Nephron (organoid): ENCODE results near the gene RPS3.
A peak's percentile ranks its signal among the peaks of the same experiment; 100 is the strongest.

Experiments used
- H3K27ac Mint-ChIP-seq, 3 experiments: 2 replicates each; pipeline ENCODE4 v1.8.0; 2020; ENCODE audit warnings: mixed read lengths in 3 of 3, mild to moderate bottlenecking in 2 of 3, moderate library complexity in 1 of 3
- H3K27me3 Mint-ChIP-seq: 2 replicates; pipeline ENCODE4 v1.8.0; 2021; ENCODE audit warnings: low read depth, mild to moderate bottlenecking, moderate library complexity, mixed read lengths
- H3K36me3 Mint-ChIP-seq: 2 replicates; pipeline ENCODE4 v1.8.0; 2020; ENCODE audit warnings: low read depth, mixed read lengths
- H3K4me1 Mint-ChIP-seq: 2 replicates; pipeline ENCODE4 v1.8.0; 2020; ENCODE audit warnings: mixed read lengths
- H3K4me3 Mint-ChIP-seq, 3 experiments: 2 replicates each; pipeline ENCODE4 v1.8.0; 2020; ENCODE audit warnings: mild to moderate bottlenecking in 3 of 3, mixed read lengths in 3 of 3, moderate library complexity in 2 of 3
- H3K9me3 Mint-ChIP-seq: 2 replicates; pipeline ENCODE4 v1.8.0; 2020; ENCODE audit warnings: mixed read lengths
- CTCF ChIP-seq, 3 experiments: fragments of 200-600 bp; sonication (generic); IDR thresholded peaks; one replicate each; pipeline ENCODE4 v1.5.0; 2021; ENCODE audit warnings: antibody characterized with exemption in 3 of 3; ENCODE audit not compliant: unreplicated experiment in 3 of 3

The RPS3 gene

GRCh38 chr11:75445315-75445953 is 46.1 kb downstream of the RPS3 start:
- Mint-ChIP-seq H3K27me3 (peaks cover 35% of the 10 kb centered on the region), H3K4me1 (peaks cover 9% of the 10 kb centered on the region), H3K36me3 (no peaks in the 10 kb centered on the region), H3K27ac (peak overlapping the region in 1 of 3 experiments; percentile 17), H3K4me3 (no peak overlapping the region), H3K9me3 (no peaks in the 10 kb centered on the region)
- peak; percentile 94 to 98 (median 96) for TF ChIP-seq CTCF (IDR thresholded peaks at IDR 0.05; ENCODE audit: unreplicated experiment in 3 of 3)

- Mint-ChIP-seq H3K27me3 (peaks cover 48% of the 10 kb centered on the region), H3K27ac (no peak overlapping the region), H3K4me3 (no peak overlapping the region), H3K9me3 (no peaks in the 10 kb centered on the region), H3K36me3 (no peaks in the 10 kb centered on the region), H3K4me1 (peaks cover 4% of the 10 kb centered on the region)
- TF ChIP-seq CTCF (IDR thresholded peaks at IDR 0.05; ENCODE audit: unreplicated experiment in 3 of 3) = no peak
Observed at GRCh38 chr11:75447415-75447814, 48.1 kb downstream of the RPS3 start.

DNA sequence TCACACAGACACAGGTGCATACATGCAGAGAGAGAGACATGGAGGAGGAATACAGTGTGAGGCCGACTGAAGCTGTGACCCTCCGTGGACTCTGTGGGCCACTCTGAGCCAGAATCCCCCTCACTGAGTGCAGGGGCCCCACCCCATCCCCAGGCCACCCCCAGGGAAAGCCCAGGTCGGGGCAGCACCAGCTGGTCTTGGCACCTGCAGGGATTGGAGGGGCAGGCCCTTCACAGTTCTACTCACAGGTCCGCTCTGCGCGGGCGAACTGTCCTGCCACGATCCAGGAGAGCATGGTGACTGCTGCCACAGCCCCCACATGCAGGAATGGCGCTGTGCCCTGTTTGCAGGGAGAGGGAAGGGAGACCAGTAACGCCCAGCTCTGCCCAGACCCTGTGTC is 50.0 kb downstream of the RPS3 start:
- peaks cover 10% of the 10 kb centered on the region for H3K4me1 Mint-ChIP-seq
- no peak overlapping the region for H3K27ac Mint-ChIP-seq
- H3K36me3 Mint-ChIP-seq = no peaks in the 10 kb centered on the region
- no peaks in the 10 kb centered on the region for H3K9me3 Mint-ChIP-seq
- H3K27me3 Mint-ChIP-seq = peaks cover 48% of the 10 kb centered on the region
- no peak overlapping the region for H3K4me3 Mint-ChIP-seq
- no peak for TF ChIP-seq CTCF (IDR thresholded peaks at IDR 0.05; ENCODE audit: unreplicated experiment in 3 of 3)

DNA sequence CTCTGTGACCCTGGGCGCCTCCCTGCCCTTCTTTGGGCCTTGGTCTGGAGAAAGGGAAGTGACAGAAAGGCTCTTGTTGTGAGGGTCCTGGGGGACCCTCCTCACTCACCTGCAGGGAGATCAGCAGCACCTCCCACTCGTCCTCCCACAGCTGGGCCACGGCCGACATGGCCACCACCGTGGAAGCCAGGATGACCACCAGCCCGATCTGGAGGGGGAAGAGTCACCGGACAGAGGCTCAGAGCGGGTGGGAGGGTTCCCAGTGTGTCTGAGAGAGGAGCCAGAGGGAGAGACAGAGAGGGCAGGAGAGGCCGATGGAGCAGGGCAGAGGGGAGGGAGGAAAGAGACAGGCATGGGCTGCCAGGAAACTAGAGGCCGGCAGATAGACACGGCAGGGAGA is 50.5 kb downstream of the RPS3 start:
- H3K4me3 Mint-ChIP-seq = no peak overlapping the region
- no peaks in the 10 kb centered on the region for H3K9me3 Mint-ChIP-seq
- H3K36me3 Mint-ChIP-seq = no peaks in the 10 kb centered on the region
- TF ChIP-seq CTCF (IDR thresholded peaks at IDR 0.05; ENCODE audit: unreplicated experiment in 3 of 3) = no peak
- H3K27ac Mint-ChIP-seq = no peak overlapping the region
- peaks cover 44% of the 10 kb centered on the region for H3K27me3 Mint-ChIP-seq
- H3K4me1 Mint-ChIP-seq = peaks cover 15% of the 10 kb centered on the region

GRCh38 chr11:75450236-75450635 is 50.9 kb downstream of the RPS3 start:
- Mint-ChIP-seq H3K27ac (no peak overlapping the region), H3K4me3 (no peak overlapping the region), H3K4me1 (peaks cover 12% of the 10 kb centered on the region), H3K9me3 (no peaks in the 10 kb centered on the region), H3K36me3 (no peaks in the 10 kb centered on the region), H3K27me3 (peaks cover 41% of the 10 kb centered on the region)
- no peak for TF ChIP-seq CTCF (IDR thresholded peaks at IDR 0.05; ENCODE audit: unreplicated experiment in 3 of 3)
